Karpas-422 (cell line): ENCODE results near the gene RDH14. TPM values are rescaled to one million over a fixed set of nuclear protein-coding genes. Genes with fewer than 3 reads are reported as not detected.
A peak's percentile ranks its signal among the peaks of the same experiment; 100 is the strongest.

Experiments
- DNase-seq: peaks from one replicate; pipeline ENCODE4 v3.0.0-alpha.2; 2015
- H2AFZ ChIP-seq: fragments of 200-600 bp; sonication (generic); 2 replicates; pipeline ENCODE4 v1.6.1; 2014; ENCODE audit warnings: antibody characterized with exemption, low read length, mixed read lengths
- H3K27ac ChIP-seq: fragments of 200-600 bp; sonication (generic); 2 replicates; pipeline ENCODE4 v1.5.1; 2014; ENCODE audit warnings: mild to moderate bottlenecking, low read length, moderate library complexity
- H3K27me3 ChIP-seq: fragments of 200-600 bp; sonication (generic); 2 replicates; pipeline ENCODE4 v1.6.1; 2014; ENCODE audit warnings: low read length, mixed read lengths
- H3K36me3 ChIP-seq: fragments of 200-600 bp; sonication (generic); 2 replicates; pipeline ENCODE4 v1.6.1; 2014; ENCODE audit warnings: low read length, mixed read lengths; ENCODE audit not compliant: insufficient read depth
- H3K4me1 ChIP-seq: fragments of 200-600 bp; sonication (generic); 2 replicates; pipeline ENCODE4 v1.6.1; 2014; ENCODE audit warnings: mild to moderate bottlenecking, low read length, mixed read lengths
- H3K4me2 ChIP-seq: fragments of 200-600 bp; sonication (generic); 2 replicates; pipeline ENCODE4 v1.6.1; 2014; ENCODE audit warnings: low read length, low read depth, mild to moderate bottlenecking; ENCODE audit not compliant: poor library complexity, severe bottlenecking
- H3K4me3 ChIP-seq: fragments of 200-600 bp; sonication (generic); 2 replicates; pipeline ENCODE4 v1.5.1; 2014; ENCODE audit warnings: mild to moderate bottlenecking, antibody characterized with exemption, low read length, mixed read lengths
- H3K79me2 ChIP-seq: fragments of 200-600 bp; sonication (generic); 2 replicates; pipeline ENCODE4 v1.6.1; 2014; ENCODE audit warnings: mild to moderate bottlenecking, low read length, mixed read lengths
- H3K9ac ChIP-seq: fragments of 200-600 bp; sonication (generic); 2 replicates; pipeline ENCODE4 v1.6.0; 2014; ENCODE audit warnings: low read length
- H3K9me2 ChIP-seq: fragments of 200-600 bp; sonication (generic), shearing (Covaris generic); replicated peaks from 2 replicates; pipeline ENCODE4 v1.6.0; 2014; ENCODE audit warnings: mild to moderate bottlenecking, low read length, moderate library complexity; ENCODE audit not compliant: insufficient read depth
- H3K9me3 ChIP-seq: fragments of 300-700, 200-600 bp; sonication (generic); 2 replicates; pipeline ENCODE4 v1.6.1; 2014; ENCODE audit warnings: low read length, mixed read lengths
- H4K20me1 ChIP-seq: fragments of 200-600 bp; sonication (generic); 2 replicates; pipeline ENCODE4 v1.6.1; 2014; ENCODE audit warnings: mild to moderate bottlenecking, antibody characterized with exemption, low read length, low read depth; ENCODE audit not compliant: insufficient read depth
- total RNA-seq: library from RNA; depleted of rRNA; stranded (reverse); fragments of >200 nt; shearing (Covaris generic); gene quantifications from 2 replicates; pipeline ENCODE4 v1.2.3, GENCODE V29; 2014; ENCODE audit warnings: low replicate concordance

Gene RDH14
- total RNA-seq, 1 experiment from 2014 or later, result 30.8 TPM

GRCh38 chr2:18585526-18585925 is 25.1 kb upstream of the RDH14 start:
- Histone ChIP-seq H3K79me2 (no peaks in the 10 kb centered on the region), H3K4me3 (no peak overlapping the region), H3K9ac (no peak overlapping the region), H3K36me3 (no peaks in the 10 kb centered on the region), H4K20me1 (no peaks in the 10 kb centered on the region), H3K9me2 (no peaks in the 10 kb centered on the region), H3K4me2 (no peak overlapping the region), H3K9me3 (no peaks in the 10 kb centered on the region), H3K27ac (no peak overlapping the region), H3K27me3 (no peaks in the 10 kb centered on the region), H2AFZ (no peak overlapping the region), H3K4me1 (no peaks in the 10 kb centered on the region)
- no peak for DNase-seq

DNA sequence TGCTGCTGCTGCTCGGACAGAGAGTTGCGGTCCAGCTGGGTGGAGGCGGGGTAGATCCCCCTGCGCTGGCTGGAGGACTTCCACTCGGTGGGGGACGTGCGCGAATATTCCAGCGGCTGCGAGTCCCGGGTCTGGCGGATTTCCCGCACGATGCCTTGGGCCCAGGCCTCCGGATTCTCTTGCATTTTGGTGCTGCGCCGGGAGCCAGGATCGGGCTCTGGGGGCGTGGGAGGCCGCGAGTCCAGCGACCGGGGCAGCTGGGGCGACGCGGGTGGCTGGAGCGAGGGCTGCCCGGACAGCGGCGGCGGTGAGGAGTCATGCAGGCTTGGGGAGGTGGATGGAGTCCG is 24.1 kb upstream of the RDH14 start:
- no peak overlapping the region for H3K27ac ChIP-seq
- H2AFZ ChIP-seq, result no peak overlapping the region
- H3K4me2 ChIP-seq, result no peak overlapping the region
- no peaks in the 10 kb centered on the region for H3K79me2 ChIP-seq
- H3K9me2 ChIP-seq, result no peaks in the 10 kb centered on the region
- H3K9ac ChIP-seq, result no peak overlapping the region
- H3K27me3 ChIP-seq, result no peaks in the 10 kb centered on the region
- no peak for DNase-seq
- H3K4me1 ChIP-seq, result no peaks in the 10 kb centered on the region
- H3K9me3 ChIP-seq, result no peaks in the 10 kb centered on the region
- no peaks in the 10 kb centered on the region for H3K36me3 ChIP-seq
- no peak overlapping the region for H3K4me3 ChIP-seq
- H4K20me1 ChIP-seq, result no peaks in the 10 kb centered on the region

DNA sequence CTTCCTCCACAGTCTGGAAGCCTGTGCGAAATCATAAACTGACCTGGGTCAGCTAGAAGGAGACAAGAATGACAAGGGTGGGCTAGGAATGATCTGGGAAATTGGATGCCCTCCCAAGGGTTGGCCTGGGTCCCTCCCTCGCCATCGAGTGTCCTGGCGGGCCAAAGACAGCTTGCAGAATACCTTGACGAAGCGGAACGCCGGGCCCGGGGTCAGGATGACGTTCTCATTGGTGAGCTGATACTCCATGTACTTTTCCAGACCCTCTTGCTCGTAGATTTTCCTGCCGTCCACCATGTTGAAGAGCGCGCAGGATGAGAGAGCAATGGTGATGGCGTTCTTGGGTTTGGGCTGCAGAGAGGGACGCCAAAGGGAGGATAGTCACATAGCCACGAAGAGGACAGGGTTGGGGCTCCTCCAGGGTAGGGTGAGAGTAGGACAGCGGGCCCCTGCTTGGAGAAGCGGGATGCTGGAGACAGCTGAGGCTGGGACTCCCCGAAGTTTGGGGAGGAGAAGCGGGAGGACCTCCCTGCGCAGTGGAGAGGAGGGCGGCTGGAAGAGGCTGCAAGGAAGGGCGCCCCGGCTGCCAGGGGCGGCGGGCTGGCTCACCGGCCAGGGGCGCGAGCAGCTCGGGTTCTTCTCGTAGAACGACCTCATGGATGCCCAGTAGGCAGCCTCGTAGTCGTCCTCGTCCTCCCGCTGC is 23.6 kb upstream of the RDH14 start:
- H3K9me2 ChIP-seq, result no peaks in the 10 kb centered on the region
- H3K27ac ChIP-seq, result no peak overlapping the region
- no peak for DNase-seq
- no peak overlapping the region for H3K4me2 ChIP-seq
- no peaks in the 10 kb centered on the region for H3K27me3 ChIP-seq
- no peaks in the 10 kb centered on the region for H4K20me1 ChIP-seq
- no peaks in the 10 kb centered on the region for H3K79me2 ChIP-seq
- H3K4me1 ChIP-seq, result no peaks in the 10 kb centered on the region
- no peak overlapping the region for H3K9ac ChIP-seq
- no peaks in the 10 kb centered on the region for H3K36me3 ChIP-seq
- H2AFZ ChIP-seq, result no peak overlapping the region
- no peak overlapping the region for H3K4me3 ChIP-seq
- H3K9me3 ChIP-seq, result no peaks in the 10 kb centered on the region

GRCh38 chr2:18580606-18581005 is 20.2 kb upstream of the RDH14 start:
- no peaks in the 10 kb centered on the region for H3K27me3 ChIP-seq
- no peak overlapping the region for H3K4me2 ChIP-seq
- no peak for DNase-seq

GRCh38 chr2:18578033-18578432 is 17.6 kb upstream of the RDH14 start:
- DNase-seq, result no peak
- Histone ChIP-seq H3K36me3 (no peaks in the 10 kb centered on the region), H3K27ac (no peak overlapping the region), H4K20me1 (no peaks in the 10 kb centered on the region), H2AFZ (no peak overlapping the region), H3K4me3 (no peak overlapping the region), H3K9me3 (no peaks in the 10 kb centered on the region), H3K79me2 (no peaks in the 10 kb centered on the region), H3K9me2 (no peaks in the 10 kb centered on the region), H3K27me3 (no peaks in the 10 kb centered on the region), H3K4me1 (no peaks in the 10 kb centered on the region), H3K4me2 (no peak overlapping the region), H3K9ac (no peak overlapping the region)

More at GRCh38 chr2:18580606-18581005, 20.2 kb upstream of the RDH14 start:
- Histone ChIP-seq H3K4me1 (no peaks in the 10 kb centered on the region), H2AFZ (no peak overlapping the region), H3K9me3 (no peaks in the 10 kb centered on the region), H3K9me2 (no peaks in the 10 kb centered on the region), H3K9ac (no peak overlapping the region), H3K79me2 (no peaks in the 10 kb centered on the region), H3K4me3 (no peak overlapping the region), H3K27ac (no peak overlapping the region), H3K36me3 (no peaks in the 10 kb centered on the region), H4K20me1 (no peaks in the 10 kb centered on the region)

- H3K9me2 ChIP-seq, result no peaks in the 10 kb centered on the region
- no peak overlapping the region for H3K4me2 ChIP-seq
- no peaks in the 10 kb centered on the region for H4K20me1 ChIP-seq
- peaks cover 1% of the 10 kb centered on the region for H3K4me1 ChIP-seq
- DNase-seq, result no peak
- H3K9ac ChIP-seq, result no peak overlapping the region
- no peak overlapping the region for H3K4me3 ChIP-seq
- no peak overlapping the region for H2AFZ ChIP-seq
- no peaks in the 10 kb centered on the region for H3K36me3 ChIP-seq
- no peak overlapping the region for H3K27ac ChIP-seq
- H3K79me2 ChIP-seq, result no peaks in the 10 kb centered on the region
- H3K9me3 ChIP-seq, result peaks cover 5% of the 10 kb centered on the region
- H3K27me3 ChIP-seq, result no peaks in the 10 kb centered on the region
Observed at GRCh38 chr2:18566145-18566769, 5.8 kb upstream of the RDH14 start.

DNA sequence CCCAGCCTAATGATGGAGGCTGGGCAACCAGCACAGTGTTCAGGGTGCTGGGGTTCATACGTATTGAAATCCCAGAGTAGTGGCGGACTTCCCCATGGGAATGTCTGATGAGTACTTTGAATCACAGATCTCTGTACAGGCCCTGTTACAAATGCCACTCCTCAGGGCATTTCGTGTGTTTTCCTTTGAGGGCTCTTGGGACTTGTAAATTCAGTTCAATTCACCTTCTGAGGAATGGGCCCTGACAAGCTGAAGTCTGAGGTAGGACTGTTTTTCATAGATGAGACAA is 288 bp upstream of the RDH14 start:
- Histone ChIP-seq H3K4me3 (peak overlapping the region; percentile 76), H3K9me3 (peaks cover 5% of the 10 kb centered on the region), H2AFZ (peak overlapping the region; percentile 82), H3K79me2 (peaks cover 26% of the 10 kb centered on the region), H3K27ac (no peak overlapping the region), H3K27me3 (no peaks in the 10 kb centered on the region), H3K4me1 (peaks cover 19% of the 10 kb centered on the region), H3K36me3 (peaks cover 7% of the 10 kb centered on the region; the same call in 1 of the 2 replicates), H3K9me2 (no peaks in the 10 kb centered on the region), H4K20me1 (no peaks in the 10 kb centered on the region), H3K4me2 (peak overlapping the region; percentile 83), H3K9ac (peak overlapping the region; percentile 88)
- no peak for DNase-seq

DNA sequence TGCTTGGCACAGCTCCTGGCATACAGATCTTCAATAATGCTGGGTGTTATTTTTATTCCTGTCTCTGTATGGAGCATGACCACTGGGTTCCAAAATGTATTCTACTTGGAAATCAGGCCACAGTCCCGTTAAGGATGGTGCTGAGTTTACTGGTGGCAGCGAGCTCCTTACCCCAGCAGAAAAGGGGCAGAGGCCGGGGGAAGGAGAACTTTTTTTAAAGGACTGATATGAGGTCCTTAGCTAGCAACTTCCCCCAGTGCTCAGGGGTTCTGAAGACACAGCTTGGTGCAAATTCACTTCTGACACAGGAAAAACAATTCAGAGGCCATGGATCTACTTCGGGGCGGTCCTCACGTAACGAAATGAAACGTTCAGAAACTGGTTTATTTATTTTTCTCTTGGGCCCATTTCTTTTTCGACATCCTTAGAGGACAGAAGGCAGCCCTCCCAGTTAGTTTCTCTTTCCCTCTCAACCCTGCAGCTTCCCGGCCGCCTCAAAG is 872 bp downstream of the RDH14 start:
- Histone ChIP-seq H3K9me3 (peaks cover 5% of the 10 kb centered on the region), H3K9ac (peak overlapping the region; percentile 88), H3K4me2 (peak overlapping the region; percentile 83), H3K4me1 (peaks cover 19% of the 10 kb centered on the region), H3K27me3 (no peaks in the 10 kb centered on the region), H3K36me3 (peaks cover 7% of the 10 kb centered on the region; the same call in 1 of the 2 replicates), H3K27ac (peak overlapping the region; percentile 3; the same call in 1 of the 2 replicates), H3K79me2 (peaks cover 26% of the 10 kb centered on the region), H4K20me1 (no peaks in the 10 kb centered on the region), H3K9me2 (no peaks in the 10 kb centered on the region), H2AFZ (peak overlapping the region; percentile 83; the same call in 1 of the 2 replicates), H3K4me3 (peak overlapping the region; percentile 76)
- DNase-seq, result no peak
